ENCODE measurements around the gene C1QTNF6.

C1QTNF6 gene

GRCh38 chr22:37225481-37225880 is 37.4 kb upstream of the C1QTNF6 start:
- CTCF ChIA-PET, result interaction anchor here (0.6 to 4.9 kb wide), 4 partner anchors 26 to 69 kb away, joined by 3 to 37 read pairs (median 5); no protein-coding TSS in a partner anchor
- no peaks in the 10 kb centered on the region for H3K9me3 ChIP-seq (ENCODE audit: control insufficient read depth, insufficient read depth, low read depth, low read length)
- POLR2A ChIA-PET, result interaction anchor here (0.5 kb wide), 1 partner anchor 1878 kb away, joined by 7 read pairs; no protein-coding TSS in a partner anchor
- TF ChIP-seq BCL11A (tag by site-specific recombination; IDR thresholded peaks at IDR 0.05; ENCODE audit: low read depth) (no peak), ZBTB17 (tag by site-specific recombination; IDR thresholded peaks at IDR 0.05) (0 out of 2 replicates have a peak, but pooled peaks have one; percentile 8), ZFP41 (tag by site-specific recombination; IDR thresholded peaks at IDR 0.05; ENCODE audit: borderline replicate concordance) (no peak), ZNF280D (tag by site-specific recombination; IDR thresholded peaks at IDR 0.05) (no peak), ZNF654 (tag by site-specific recombination; IDR thresholded peaks at IDR 0.05; ENCODE audit: low read depth) (peak; percentile 28; the same call in 1 of the 2 replicates), ZNF521 (tag by site-specific recombination; IDR thresholded peaks at IDR 0.05) (no peak)
- TF ChIP-seq, protein P1, sequence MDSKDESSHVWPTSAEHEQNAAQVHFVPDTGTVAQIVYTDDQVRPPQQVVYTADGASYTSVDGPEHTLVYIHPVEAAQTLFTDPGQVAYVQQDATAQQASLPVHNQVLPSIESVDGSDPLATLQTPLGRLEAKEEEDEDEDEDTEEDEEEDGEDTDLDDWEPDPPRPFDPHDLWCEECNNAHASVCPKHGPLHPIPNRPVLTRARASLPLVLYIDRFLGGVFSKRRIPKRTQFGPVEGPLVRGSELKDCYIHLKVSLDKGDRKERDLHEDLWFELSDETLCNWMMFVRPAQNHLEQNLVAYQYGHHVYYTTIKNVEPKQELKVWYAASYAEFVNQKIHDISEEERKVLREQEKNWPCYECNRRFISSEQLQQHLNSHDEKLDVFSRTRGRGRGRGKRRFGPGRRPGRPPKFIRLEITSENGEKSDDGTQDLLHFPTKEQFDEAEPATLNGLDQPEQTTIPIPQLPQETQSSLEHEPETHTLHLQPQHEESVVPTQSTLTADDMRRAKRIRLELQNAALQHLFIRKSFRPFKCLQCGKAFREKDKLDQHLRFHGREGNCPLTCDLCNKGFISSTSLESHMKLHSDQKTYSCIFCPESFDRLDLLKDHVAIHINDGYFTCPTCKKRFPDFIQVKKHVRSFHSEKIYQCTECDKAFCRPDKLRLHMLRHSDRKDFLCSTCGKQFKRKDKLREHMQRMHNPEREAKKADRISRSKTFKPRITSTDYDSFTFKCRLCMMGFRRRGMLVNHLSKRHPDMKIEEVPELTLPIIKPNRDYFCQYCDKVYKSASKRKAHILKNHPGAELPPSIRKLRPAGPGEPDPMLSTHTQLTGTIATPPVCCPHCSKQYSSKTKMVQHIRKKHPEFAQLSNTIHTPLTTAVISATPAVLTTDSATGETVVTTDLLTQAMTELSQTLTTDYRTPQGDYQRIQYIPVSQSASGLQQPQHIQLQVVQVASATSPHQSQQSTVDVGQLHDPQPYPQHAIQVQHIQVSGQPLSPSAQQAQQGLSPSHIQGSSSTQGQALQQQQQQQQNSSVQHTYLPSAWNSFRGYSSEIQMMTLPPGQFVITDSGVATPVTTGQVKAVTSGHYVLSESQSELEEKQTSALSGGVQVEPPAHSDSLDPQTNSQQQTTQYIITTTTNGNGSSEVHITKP (tag by site-specific recombination; IDR thresholded peaks at IDR 0.05), result peak; percentile 40
- TF ChIP-seq, protein P2, sequence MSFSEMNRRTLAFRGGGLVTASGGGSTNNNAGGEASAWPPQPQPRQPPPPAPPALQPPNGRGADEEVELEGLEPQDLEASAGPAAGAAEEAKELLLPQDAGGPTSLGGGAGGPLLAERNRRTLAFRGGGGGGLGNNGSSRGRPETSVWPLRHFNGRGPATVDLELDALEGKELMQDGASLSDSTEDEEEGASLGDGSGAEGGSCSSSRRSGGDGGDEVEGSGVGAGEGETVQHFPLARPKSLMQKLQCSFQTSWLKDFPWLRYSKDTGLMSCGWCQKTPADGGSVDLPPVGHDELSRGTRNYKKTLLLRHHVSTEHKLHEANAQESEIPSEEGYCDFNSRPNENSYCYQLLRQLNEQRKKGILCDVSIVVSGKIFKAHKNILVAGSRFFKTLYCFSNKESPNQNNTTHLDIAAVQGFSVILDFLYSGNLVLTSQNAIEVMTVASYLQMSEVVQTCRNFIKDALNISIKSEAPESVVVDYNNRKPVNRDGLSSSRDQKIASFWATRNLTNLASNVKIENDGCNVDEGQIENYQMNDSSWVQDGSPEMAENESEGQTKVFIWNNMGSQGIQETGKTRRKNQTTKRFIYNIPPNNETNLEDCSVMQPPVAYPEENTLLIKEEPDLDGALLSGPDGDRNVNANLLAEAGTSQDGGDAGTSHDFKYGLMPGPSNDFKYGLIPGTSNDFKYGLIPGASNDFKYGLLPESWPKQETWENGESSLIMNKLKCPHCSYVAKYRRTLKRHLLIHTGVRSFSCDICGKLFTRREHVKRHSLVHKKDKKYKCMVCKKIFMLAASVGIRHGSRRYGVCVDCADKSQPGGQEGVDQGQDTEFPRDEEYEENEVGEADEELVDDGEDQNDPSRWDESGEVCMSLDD (tag by site-specific recombination; IDR thresholded peaks at IDR 0.05), result no peak
- TF ChIP-seq, protein P3, sequence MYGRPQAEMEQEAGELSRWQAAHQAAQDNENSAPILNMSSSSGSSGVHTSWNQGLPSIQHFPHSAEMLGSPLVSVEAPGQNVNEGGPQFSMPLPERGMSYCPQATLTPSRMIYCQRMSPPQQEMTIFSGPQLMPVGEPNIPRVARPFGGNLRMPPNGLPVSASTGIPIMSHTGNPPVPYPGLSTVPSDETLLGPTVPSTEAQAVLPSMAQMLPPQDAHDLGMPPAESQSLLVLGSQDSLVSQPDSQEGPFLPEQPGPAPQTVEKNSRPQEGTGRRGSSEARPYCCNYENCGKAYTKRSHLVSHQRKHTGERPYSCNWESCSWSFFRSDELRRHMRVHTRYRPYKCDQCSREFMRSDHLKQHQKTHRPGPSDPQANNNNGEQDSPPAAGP (tag by site-specific recombination; IDR thresholded peaks at IDR 0.05), result 0 out of 2 replicates have a peak, but pooled peaks have one; percentile 22
- no peak overlapping the region for H3K27ac ChIP-seq (ENCODE audit: extremely low read depth, low read depth, low read length)
- no peaks in the 10 kb centered on the region for H3K36me3 ChIP-seq (ENCODE audit: control insufficient read depth in 2 of 2, insufficient read depth in 1 of 2, low read length in 2 of 2)
- H3K4me1 ChIP-seq (ENCODE audit: control insufficient read depth, insufficient read depth, low read length), result no peaks in the 10 kb centered on the region
- no peak overlapping the region for H3K4me3 ChIP-seq (ENCODE audit: low read depth, low read length)

GRCh38 chr22:37224757-37225420 is 36.8 kb upstream of the C1QTNF6 start:
- TF ChIP-seq ATF2 (tag by site-specific recombination; IDR thresholded peaks at IDR 0.05; ENCODE audit: low read depth), result peak; percentile 67
- no peak for TF ChIP-seq ZNF529 (tag by site-specific recombination; IDR thresholded peaks at IDR 0.05; ENCODE audit: insufficient replicate concordance)
- TF ChIP-seq ZNF248 (tag by site-specific recombination; IDR thresholded peaks at IDR 0.05), result no peak
- no peak for TF ChIP-seq SP7 (tag by site-specific recombination; IDR thresholded peaks at IDR 0.05)
- Histone ChIP-seq H3K9me3 (ENCODE audit: control insufficient read depth, insufficient read depth, low read depth, low read length) (no peaks in the 10 kb centered on the region), H3K4me1 (ENCODE audit: control insufficient read depth, insufficient read depth, low read length) (no peaks in the 10 kb centered on the region), H3K36me3 (ENCODE audit: control insufficient read depth in 2 of 2, insufficient read depth in 1 of 2, low read length in 2 of 2) (no peaks in the 10 kb centered on the region), H3K27ac (ENCODE audit: extremely low read depth, low read depth, low read length) (no peak overlapping the region), H3K4me3 (ENCODE audit: low read depth, low read length) (no peak overlapping the region)
- CTCF ChIA-PET, result interaction anchor here (0.6 to 4.9 kb wide), 4 partner anchors 25 to 43 kb away, joined by 3 to 37 read pairs (median 4); no protein-coding TSS in a partner anchor
- POLR2A ChIA-PET, result interaction anchor here (0.5 kb wide), 1 partner anchor 1878 kb away, joined by 7 read pairs; no protein-coding TSS in a partner anchor
